IPS DF 4.7 (cell line): ENCODE data around the gene L1CAM.

Source experiments
- DNase-seq: peaks from one replicate; pipeline ENCODE4 v3.0.0-alpha.2; 2013; ENCODE audit warnings: low spot score; ENCODE audit errors: extremely low read depth

L1CAM gene

GRCh38 chrX:153885968-153886903 is at the start of gene L1CAM:
L1CAM (minus strand) TSS chrX:153886173; CDS start chrX:153875836, 10,337 bp downstream.
- DNase-seq = no peak

DNA sequence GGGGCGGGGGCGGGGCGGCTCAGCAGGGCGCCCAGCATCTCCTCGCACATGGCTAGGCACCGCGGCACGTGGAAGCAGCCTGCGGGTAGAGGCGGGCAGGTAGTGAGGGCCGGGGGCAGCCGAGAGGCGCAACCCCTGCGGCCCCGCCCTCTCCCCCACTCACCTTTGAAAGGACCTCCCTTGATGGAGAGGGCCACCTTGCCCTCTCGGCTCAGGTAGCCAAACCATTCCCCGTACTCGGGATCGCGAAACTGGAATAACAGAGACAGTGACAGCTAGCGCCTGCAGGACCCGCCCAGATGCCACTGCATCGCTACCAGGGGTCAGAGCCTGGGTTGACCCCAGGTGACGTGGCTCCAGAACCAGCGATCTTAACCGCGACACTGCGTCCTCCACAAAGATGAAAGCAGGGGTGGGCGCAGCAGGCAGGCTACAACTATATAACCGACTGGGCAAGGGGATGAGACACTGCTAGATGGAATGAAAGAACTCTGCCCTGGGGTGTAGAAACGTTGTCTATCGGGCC is 49.4 kb upstream of the L1CAM start:
- DNase-seq = no peak

DNA sequence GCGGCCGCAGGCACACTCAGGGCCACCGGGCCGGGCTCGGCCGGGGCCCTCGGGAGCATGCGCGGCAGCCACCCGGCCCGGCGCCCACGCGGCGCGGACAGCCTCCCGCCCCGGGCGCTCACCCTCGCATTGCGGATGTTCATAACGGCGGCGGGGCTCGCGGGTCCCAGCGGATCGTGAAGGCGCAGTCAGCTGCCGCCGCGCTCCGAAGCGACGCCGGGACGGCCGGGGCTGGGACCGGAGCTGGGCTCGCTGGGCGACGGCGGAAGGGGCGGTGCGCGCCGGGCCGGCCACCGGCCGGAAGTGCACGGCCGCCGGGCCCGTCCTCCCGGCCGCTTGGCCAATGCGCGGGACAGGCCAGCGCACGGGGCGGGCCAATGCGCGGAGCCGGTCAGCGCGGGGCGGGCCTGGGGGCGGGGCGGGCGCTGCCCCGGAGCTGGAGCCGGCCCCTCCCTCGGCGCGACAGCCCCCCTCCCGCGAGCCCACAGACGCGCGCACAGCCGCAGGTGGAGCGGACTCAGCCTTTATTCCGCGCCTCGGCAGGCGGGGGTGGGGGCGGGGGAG is 48.9 kb upstream of the L1CAM start, which contains the start of gene NAA10:
NAA10 (minus strand) TSS at position 276 of the 564 bp plus-strand sequence; CDS start at position 143, 133 bp downstream.
- DNase-seq = no peak

- no peak for DNase-seq
Measured at GRCh38 chrX:153934148-153934761, 48.3 kb upstream of the L1CAM start.

DNA sequence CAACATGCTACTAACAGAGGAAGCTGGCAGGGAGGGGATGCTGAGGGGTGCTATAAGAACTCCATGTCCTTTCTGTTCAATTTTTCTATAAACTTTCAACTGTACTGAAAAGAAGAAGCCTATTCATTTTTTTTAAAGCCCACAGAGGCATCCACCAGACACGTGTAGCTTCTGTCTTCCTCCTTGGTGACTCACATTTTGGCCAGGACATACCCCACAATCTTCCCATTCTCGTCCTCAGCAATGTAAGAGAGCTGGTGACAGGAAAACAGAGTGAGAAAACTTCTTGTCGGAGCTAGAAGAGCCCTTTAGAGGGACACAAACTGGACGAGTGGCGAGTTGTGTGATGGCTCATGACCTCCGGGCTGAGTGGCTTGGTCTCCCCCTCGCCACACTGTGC is 47.8 kb upstream of the L1CAM start:
- DNase-seq = no peak

GRCh38 chrX:153932220-153932915 is 46.4 kb upstream of the L1CAM start:
- no peak for DNase-seq

DNA sequence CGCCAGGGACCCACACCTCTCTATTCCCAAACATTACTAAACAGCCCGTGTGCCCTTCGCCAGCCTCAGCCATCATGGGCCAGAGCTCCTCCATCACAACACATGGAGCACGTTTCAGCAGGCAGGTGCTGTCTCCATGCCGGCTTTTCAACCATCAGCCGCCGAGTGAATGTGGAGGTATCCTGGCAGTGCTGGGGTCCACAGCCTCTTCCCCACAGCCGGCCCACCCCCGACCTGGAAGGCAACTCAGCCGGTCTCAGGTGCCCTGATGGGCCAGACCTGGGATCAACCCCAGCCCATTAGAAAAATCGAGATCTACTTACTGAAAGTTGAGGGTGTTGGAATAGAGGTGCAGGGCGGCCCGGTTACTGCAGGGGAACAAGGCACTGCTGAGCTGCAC is 45.8 kb upstream of the L1CAM start:
- no peak for DNase-seq

DNA sequence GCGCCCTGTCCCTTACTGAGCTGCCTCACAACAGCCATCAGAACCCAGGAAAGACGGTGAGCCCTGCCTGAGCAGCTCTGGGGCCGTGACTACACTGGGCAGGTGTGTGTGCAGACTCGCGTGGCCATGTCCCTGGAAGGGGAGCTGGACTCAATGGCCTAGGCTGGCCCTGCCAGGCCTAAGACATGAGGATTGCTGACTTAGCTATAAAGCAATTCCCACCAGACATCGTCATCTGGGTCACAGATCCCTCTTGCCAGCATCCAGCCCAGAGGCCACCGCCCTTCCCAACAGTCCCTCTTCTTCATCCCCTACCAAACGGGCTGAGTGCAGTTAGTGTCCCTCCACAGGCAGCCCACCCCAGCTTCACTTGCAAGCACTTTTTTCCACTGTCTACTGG is 45.2 kb upstream of the L1CAM start:
- no peak for DNase-seq

- DNase-seq = no peak
Measured at GRCh38 chrX:153930011-153930910, 44.3 kb upstream of the L1CAM start.

DNA sequence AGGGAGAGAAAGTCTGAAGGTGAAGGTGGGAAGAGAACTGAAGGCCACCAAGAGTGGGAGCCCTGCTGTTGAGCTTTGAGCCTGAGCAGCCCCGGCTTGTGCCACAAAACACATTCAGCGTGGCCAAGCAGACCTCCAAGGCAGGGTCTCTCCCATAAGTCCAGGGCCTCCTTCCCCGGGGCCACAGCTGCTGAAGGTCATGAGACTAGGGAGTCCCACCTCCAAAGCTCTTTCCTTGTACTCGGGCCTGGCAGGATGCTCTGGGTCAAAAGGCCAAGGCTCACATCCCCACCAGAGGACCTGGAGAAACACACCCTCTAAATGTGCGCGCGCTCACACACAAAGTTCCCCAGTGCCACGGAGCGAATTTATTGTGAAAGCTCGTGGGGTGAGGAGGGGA is 43.6 kb upstream of the L1CAM start:
- no peak for DNase-seq

DNA sequence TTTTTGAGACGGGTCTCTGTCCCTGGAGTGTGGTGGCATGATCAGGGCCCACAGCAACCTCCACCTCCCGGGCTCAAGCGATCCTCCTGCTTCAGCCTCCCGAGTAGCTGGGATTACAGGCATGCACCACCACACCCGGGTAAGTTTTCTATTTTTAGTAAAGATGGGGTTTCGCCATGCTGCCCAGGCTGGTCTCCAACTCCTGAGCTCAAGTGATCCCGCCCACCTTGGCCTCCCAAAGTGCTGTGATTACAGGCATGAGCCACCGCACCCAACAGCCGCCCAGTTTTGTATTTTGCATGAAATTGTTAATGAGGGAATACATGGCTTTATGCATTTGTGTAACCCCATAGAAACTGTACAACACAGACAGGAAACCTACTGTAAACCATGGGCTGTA is 42.9 kb upstream of the L1CAM start:
- no peak for DNase-seq

GRCh38 chrX:153927922-153928760 is 42.2 kb upstream of the L1CAM start:
- no peak for DNase-seq

- no peak for DNase-seq
Measured at GRCh38 chrX:153927672-153927921, 41.6 kb upstream of the L1CAM start.

GRCh38 chrX:153926858-153927671 is 41.1 kb upstream of the L1CAM start:
- DNase-seq = no peak

DNA sequence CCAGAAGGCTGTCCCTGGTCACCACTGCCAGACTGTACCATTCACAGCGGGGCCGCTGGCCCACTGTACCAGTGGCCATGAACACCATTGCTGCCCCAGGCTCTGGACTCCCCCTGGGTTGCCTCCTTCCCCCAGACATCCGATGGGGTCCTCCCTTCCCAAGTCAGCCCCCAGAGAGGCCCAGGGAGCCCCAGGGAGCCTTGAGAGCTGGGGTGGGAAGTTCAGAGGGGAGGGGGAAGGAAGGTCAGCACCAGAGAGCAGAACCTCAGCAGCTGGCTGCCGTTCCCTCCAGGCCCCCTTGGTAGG is 40.5 kb upstream of the L1CAM start:
- no peak for DNase-seq

GRCh38 chrX:153925739-153926551 is 40.0 kb upstream of the L1CAM start, which contains the start of gene ARHGAP4:
ARHGAP4 (minus strand) TSS chrX:153926264; CDS start chrX:153926202, 62 bp downstream.
- DNase-seq = no peak

DNA sequence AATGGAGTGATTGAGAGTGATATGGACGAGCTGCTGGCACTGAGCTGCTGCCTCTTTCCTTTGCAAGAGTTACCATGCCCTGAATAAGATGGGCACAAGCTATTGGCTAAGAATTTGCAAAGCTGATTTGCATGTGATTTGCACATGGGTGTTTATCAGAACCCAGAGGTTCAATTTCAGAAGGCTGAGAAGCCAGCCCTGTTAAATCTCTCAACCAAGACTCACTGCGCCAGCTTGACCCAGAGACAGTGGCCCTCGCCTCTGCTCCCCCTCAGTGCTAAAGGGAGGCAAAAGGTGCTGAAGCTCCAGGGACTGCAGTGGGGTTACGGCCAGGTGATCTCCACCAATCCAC is 39.4 kb upstream of the L1CAM start:
- DNase-seq = no peak

- DNase-seq = no peak
Measured at GRCh38 chrX:153924149-153924861, 38.3 kb upstream of the L1CAM start.
